ENCODE results near the gene MMP8.
"Not testable (repeated sequence)": the region's sequence is repeated elsewhere in the genome, so short reads cannot be mapped to it uniquely, and the experiment has no call there.

MMP8 gene, protein sequence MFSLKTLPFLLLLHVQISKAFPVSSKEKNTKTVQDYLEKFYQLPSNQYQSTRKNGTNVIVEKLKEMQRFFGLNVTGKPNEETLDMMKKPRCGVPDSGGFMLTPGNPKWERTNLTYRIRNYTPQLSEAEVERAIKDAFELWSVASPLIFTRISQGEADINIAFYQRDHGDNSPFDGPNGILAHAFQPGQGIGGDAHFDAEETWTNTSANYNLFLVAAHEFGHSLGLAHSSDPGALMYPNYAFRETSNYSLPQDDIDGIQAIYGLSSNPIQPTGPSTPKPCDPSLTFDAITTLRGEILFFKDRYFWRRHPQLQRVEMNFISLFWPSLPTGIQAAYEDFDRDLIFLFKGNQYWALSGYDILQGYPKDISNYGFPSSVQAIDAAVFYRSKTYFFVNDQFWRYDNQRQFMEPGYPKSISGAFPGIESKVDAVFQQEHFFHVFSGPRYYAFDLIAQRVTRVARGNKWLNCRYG

DNA sequence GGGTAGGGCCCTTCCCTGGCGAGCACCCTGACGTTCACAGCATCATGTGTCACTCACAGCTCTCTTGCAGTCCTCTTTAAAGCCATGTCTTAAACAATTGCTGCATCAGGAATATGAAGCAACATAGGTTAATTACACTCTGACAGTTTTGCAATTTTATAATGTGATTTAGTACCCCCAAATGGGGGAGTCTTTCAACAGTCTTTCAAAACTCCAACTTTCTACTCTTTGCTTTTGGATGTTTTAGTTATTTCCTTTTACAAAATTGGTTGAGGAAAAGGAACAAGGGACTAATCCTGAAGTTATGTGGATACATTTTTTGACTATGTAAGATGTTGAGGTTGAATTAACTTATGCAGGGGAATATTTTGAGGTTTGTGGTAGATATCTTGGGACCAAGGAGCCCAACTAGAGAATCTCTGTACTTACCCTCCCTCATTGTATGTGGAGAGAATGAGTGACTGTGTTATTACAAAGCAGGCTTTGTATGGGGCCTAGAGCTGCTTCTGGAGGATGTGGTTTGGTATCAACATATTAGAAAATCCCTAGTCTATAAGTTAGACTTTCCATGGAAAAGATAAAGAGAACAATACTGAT is at the start of gene MMP8:
MMP8 (minus strand) TSS at position 51 of the 597 bp plus-strand sequence. CDS start 99 bp downstream, outside the sequence.
- DNase-seq = no peak

DNA sequence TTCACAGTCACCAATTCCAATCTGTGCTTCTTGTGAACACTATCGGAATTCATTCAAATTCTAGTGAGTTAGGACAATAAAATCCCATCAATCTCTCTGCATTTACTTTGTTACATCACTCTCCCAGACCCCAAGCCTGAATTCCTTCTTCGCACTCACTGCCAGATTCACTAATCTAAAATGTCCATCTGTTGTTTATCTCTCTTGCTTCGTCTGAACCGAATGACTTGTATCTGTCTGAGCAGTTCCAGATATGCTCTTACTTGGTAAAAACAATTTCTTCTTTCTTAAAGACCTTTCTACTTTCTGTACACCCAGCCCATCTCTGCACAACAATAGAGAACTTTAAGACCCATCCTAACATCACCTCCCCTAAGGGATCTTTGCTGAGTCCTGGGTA is 48.6 kb upstream of the MMP8 start:
- DNase-seq = no peak

DNA sequence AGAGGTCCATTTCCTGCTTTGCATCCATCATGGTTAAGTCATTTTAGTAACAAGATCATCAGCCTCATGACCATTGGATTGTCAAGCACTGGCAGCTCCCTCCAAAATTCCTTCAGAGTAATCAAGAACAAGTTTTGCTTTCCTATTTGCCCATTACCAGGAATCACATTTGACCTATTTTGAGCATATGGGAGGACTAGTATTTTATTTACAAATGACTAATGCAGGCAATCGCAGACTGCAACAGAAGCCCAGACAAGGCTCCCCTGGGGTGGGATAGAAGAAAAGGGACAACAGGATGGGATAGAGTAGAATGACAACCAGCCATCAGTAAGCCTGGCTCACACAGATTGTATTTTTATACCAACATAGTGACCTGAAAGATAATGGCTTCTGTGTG is 46.6 kb upstream of the MMP8 start:
- no peak for DNase-seq

DNA sequence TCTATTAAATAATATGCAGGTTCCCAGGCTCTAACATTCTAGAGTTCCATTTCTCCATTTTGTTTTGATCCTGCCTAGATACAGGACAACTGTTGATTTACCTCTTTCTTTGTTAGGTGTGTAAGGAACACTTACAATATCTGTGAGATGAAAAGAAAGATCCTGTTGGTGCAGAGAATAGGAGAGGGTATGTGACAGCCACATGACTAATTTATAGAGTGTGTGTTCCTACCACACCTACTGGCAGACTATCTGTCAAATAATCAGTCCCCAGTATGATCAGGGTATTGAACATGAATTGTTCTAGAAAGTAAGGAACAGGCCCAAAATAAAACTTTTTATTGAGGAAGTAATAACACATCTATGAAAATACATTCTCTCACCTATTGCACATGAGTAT is 45.4 kb upstream of the MMP8 start:
- DNase-seq = no peak

DNA sequence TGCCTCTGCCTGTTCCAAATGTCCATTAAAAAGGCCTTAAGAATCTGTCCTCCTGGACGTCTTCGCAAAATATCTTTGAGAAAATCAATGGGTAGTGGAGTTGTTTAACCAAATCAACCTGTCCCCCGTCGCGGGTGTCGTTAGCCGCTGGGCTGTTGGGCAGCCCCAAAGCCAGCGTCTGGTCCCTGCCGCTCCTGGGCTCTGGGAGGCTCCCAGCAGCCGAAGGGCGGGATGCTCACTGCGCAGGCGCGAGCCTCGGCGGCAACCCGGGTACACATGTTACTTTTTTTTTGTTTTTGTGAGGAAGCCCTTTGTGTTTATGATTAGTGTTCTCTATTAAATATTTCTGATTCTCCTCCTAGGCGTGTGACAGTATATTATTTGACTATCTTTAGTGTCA is 43.0 kb upstream of the MMP8 start:
- DNase-seq = no peak

DNA sequence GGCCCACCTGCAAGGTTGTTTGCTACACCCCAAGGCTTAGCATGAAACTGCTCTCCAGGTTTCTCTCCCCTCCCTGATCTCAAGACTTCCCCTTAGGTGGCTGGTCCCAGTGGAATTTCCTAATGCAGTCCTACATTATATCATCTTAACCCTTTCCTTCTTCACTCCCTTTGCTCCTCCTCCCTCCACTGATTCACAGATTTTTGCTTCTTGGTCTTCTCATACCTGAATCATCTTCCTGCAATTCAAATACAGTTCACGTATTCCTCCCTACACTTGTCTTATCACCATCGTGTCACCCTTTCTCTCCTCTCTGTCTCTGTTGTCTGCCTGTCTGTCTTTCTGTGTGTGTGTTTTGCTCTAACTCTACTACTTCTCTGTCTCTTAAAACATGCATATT is 38.7 kb upstream of the MMP8 start:
- DNase-seq = no peak

DNA sequence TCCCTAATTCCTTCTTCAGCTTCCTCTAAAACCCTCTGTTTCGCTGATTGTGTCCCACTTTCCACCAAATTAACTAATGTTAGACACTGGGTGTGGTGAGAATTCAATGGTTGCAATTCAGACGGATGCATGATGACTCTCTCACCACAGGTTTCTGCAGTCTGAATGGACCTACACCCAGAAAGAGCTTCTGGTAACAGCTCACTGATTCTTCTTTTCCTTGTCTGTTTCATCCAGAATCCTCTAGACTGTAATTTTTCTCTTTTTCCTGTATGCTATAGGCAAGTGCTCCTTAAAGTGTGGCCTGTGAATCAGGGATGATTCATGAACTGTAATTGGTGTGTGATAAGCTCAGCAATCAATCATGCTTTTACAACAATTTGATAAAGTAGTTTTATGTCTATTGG is 37.6 kb upstream of the MMP8 start:
- DNase-seq = no peak

DNA sequence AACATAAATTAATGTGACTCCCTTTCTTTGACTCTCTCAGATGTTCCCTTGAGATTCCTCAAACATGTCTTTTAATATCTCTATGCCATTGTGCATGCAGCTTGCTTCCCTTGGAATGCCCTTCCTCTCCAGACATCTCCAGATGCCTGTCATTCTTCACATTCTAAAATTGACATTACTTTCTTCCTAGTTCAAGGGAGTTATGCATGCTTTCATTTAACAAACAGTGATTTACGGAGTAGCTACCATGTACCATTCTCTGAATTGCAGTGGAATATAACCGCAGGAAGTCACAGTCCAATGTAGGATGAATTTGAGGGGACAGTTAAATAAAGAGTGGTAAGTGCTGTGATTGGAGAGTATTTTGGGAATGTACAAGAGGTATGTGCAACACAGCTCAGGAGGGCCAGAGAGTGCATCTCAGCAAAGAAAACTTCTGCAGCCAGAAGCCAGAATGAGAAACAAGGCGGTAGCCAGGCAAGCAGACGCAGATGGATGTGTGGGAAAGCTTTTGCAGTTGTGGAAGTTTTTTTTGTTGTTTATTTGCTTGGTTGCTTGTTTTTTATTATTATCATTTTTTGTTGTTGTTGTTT is 37.0 kb upstream of the MMP8 start:
- no peak for DNase-seq

DNA sequence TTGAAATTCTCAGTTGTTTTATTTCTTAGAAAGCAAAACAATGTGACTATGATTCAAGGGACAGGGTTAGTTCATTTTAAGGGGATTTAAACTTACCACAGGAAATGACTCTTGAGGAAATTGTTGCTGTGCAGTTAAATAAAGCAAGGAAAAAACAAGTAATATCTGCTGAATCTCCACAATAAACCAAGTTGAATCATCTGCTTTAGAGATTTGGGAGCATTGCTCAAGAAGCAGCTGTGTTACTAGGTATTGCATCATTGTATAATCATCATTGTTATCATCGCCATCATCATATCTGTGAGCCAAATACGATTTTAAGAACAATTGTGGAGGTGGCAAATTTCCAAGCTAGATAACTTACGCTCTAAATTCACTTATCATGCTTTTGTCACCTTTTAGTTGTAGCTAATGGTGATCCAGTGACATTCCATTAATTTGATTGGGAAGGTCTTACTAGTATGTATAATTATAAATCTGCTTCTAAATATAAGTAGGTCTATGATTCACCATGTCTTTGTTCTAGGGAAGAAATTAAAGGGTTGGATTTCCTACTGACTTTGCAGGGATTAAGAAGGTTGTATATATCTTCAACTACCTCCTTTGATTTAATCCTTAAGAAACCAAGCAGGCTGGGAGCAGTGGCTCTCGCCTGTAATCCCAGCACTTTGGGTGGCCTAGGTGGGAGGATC is 35.7 kb upstream of the MMP8 start:
- peak; percentile 23 for DNase-seq

DNA sequence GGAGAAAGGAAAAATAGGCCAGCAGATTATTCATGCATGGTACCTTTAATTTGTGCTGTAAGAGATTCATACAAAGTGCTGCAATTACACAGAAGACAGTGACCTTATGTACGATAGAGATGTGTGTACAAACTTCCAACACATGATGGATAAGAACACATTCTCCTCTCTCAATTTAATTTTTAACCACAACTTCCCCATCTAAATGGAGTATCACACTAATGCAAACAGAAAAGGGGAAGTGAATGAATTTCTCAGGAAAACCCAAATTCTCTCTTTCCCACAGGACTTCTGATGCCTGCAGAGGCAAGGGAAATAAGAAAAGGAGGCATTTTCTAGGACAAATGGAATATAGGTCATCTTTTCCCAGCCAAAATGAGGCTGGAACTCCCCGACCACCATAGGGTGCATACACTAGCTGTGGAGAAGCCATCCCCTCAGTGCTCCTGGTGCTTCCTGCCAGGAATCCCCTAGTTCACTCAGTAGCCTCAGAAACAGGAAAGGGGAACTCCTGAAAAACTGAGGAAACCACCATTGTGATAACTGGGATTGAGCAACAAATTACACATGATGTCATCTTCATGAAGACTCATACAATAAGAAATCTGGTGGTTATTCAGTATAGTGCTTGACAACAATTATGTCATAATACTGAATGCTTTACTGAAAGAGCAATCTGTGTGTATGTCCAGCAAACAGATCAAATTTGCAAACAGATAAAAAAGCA is 33.2 kb upstream of the MMP8 start:
- no peak for DNase-seq

DNA sequence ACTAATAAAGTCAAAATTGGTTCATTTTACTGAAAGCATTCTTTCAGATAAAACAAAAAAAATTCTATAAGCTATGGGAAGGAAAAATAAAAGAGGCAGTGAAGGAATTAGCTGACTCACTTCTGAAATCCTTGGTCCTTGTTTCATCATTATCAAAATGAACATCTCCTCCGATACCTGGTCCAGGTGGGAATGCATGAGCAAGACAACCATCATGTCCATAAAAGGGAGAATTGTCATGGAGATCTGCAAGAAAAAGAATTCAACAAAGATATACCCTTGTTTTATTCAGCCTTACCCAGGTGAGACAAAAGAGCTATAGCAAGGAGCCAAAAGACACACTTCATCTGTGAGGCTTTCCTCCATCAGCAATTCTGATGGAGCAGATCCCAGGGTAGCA is 28.5 kb upstream of the MMP8 start:
- DNase-seq = no peak

DNA sequence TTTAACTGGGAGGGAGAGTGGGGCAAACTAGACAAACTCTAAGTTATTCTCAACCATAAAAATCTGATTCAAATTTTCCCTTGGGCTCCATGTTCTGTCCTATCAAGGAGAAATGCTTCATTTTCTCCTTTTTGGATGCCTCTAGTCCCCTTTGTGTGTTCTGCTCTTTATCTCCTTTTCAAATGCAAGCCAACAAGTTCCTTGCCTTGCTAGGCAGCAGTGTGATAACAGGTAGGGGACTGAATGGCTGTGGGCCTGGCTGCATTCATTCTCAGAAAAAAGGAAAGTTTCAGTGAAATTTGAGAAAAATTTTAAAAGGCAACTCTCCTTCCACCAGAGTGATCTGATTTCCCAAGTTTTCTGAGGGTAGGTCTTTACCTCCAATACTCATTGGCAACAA is 26.9 kb upstream of the MMP8 start:
- DNase-seq = no peak

DNA sequence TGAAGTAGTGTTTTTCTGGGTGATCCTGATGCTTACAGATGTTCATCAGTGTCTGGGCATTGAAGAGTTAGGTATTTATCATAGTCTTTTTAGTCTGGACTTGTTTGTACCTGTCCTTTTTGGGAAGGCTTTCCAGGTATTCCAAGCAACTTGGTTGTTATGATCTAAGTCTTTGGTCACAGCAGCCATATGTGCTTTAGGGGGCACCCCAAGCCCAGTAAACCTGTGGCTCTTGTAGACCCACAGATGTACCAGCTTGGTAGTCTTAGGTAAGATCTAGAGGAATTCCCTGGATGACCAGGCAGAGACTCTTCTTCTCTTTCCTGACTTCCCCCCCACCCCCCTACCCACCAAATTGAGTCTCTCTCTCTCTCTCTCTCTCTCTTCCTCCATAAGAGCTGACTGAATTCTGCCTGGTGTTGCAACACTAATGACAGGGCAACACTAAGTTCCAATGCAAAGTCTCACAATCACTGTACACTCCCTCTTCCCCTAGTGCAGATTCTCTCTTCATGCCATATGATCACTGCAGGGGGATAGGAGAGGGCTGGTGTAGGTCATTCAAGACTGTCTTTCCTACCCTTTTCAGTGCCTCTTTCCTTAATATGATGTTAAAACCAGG is 24.5 kb upstream of the MMP8 start:
- no peak for DNase-seq

DNA sequence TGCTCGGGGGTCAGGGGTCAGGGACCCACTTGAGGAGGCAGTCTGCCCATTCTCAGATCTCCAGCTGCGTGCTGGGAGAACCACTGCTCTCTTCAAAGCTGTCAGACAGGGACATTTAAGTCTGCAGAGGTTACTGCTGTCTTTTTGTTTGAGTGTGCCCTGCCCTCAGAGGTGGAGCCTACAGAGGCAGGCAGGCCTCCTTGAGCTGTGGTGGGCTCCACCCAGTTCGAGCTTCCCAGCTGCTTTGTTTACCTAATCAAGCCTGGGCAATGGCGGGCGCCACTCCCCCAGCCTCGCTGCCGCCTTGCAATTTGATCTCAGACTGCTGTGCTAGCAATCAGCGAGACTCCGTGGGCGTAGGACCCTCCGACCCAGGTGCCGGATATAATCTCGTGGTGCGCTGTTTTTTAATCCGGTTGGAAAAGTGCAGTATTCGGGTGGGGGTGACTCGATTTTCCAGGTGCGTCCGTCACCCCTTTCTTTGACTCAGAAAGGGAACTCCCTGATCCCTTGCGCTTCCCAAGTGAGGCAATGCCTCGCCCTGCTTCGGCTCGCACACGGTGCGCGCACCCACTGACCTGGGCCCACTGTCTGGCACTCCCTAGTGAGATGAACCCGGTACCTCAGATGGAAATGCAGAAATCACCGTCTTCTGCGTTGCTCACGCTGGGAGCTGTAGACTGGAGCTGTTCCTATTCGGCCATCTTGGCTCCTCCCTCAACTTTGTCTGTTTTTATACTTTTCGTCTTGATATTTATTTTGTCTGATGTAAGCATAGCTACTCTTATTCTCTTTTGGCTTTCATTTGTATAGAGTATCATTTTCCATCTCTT is 22.2 kb upstream of the MMP8 start:
- peak; percentile 37 for DNase-seq

DNA sequence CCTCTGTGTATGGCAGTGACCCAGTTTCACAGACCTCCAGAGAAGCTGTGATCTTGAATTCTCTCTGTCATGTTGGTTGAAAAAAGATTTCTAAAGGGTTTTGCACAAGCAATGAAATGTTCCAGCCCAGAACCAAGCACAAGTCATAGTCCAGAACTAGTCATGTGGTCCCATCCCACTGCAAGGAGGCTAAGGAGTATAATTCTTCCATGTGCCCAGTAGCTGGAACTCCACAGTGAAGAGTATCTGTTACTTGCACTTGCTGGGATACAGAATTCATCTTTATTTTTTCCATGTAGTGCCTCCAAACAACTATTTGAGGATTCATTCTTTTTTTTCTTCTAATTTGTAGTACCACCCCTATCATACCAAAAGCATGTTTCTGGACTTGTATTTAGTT is 9.9 kb upstream of the MMP8 start:
- no peak for DNase-seq

DNA sequence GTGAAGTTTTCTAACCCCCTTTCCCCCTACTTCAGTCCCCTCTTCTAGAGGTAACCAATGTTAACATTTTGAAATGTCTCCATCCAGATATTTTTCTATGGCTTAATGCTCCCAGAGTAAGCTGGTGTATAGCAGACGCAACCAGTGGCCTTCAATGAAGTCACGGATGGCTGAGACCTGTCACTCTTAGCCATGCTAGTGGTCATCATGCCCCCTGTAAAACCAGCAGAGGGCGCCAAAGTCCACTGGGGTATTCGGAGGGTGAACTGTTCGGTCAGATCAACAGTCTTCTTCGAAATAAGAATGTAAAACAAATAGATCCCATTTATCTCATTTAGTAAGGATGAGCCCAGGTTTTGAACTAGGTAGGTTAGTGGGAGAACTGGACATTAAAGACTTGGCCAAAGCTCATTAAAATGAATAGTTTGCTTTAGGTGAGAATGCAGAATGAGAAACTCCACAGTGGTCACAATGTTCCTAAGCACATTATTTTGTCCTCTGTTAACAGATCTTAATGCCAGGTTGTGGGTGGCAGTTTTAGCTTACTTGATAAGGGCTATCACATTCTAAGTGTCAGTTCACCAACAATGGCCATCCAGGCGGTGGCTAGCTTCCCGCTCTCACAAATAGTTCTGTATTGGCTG is 8.6 kb upstream of the MMP8 start:
- DNase-seq = peak; percentile 70

DNA sequence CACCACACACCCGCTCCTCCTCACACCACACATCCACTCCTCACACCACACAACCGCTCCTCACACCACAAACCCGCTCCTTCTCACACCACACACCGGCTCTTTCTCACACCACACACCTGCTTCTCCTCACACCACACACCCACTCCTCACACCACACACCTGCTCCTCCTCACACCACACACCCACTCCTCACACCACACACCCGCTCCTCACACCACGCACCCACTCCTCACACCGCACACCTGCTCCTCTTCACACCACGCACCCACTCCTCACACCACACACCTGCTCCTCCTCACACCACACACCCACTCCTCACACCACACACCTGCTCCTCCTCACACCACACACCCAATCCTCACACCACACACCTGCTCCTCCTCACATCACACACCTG is 6.2 kb upstream of the MMP8 start:
- not testable (repeated sequence) for DNase-seq

DNA sequence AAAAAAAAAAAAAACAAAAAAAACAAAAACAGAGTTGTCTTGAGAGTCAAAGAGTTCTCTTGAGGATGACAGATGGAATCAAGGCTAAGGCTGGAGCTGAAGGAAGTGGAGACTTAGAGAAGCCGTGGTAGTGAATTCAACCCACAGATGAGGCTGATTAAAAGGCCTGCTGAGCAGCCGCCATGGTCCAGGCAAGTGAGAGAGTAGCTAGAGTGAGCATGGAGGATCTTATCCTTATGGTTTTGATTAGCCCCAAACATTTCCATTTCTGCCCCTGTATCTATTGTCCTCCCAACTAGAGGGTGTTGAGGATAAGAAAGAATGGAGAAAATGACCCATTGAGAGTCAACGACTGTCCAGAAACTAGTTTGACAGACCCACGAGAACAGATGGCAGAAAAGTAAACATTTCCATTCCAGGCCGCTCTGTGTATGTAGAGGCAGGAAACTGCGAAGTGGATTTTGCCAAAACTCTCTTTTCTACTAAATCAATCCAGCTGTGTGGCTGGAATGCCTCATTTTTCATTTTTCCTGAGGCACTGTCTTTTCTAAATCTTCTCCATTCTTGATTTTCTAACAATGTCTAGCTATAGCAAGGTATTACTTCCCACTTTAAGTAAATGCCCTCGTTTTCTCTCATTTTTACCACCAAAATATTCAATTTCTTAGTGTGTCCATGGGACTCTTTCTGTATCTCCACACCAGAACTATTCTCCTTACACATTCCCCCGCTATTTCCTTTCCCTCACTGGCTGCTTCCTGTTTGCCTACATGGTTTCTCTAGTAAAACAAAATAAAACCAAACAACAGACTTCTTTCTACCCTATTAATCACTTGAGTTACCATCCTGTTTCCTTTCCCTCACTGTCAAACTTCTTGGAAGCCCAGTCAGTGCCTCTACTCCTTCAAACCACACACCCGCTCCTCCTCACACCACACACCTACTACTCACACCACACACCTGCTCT is 5.4 kb upstream of the MMP8 start:
- no peak for DNase-seq

DNA sequence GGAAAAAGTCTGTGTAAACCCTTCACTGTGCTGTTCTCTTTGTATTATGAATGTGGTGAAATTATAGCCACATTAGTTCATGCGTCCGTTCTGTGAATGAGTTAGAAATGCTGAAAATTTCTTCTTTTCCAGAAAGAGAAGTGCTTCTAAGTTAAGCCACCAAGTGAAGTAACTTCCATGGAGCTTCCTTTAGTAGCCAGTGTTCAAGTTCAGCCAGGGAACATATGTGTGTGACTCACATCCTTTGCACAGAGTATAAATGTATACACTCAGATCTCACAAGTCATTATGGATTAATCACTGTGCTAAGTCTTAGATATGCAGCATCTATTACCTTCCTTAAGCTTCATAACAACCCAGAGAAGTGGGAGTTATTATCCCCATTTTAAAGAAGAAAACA is 3.1 kb upstream of the MMP8 start:
- DNase-seq = no peak

DNA sequence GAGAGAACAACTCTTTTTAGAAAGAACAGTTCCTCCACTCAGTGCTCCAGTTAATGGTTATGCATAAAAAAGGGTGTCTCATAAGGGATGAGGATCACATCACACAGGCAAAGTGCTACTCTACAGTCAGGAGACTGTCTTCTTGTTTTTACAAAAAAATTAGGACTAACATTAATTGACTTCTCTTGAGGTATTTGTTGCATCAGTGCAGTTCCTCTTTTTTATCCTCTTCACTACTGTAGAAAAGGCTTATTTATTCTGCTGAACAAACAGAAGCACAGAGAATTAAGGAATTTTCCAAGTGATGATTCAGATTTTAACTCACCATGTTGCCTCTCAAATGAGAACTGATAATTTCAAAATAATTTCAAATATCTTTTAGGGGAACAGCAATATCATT is 1.9 kb downstream of the MMP8 start:
- DNase-seq = no peak
